Heart left ventricle (tissue), 13 donors: ENCODE measurements around the gene STPG2.

Experiments used
- POLR2A ChIP-seq, 2 donors: fragments of 450-650 bp; IDR thresholded peaks; one replicate each; pipeline ENCODE4 v1.6.1; 2017; ENCODE audit warnings: antibody characterized with exemption in 2 of 2, mild to moderate bottlenecking in 2 of 2, moderate library complexity in 2 of 2
- TF ChIP-seq, protein P1 (sequence below), 12 donors: fragments of 200-600 bp; sonication (generic) in 4 of 12; IDR thresholded peaks; one replicate each; pipeline versions ENCODE4 v1.5.0 to v1.8.0; 2018 to 2022; ENCODE audit warnings: antibody characterized with exemption in 12 of 12, mild to moderate bottlenecking in 5 of 12
- donor health status: ischemic (EF 13 %, LVEDD 7.1; RV severe dilation, severe dysfunction).
- donor health status: DM: no; HTN: yes; CAD: no.
- donor health status: DM: no; HTN: no; CAD: no.
- donor health status: ischemic (EF 25% LVEDD 6.9; RV normal size, moderate dysfunction).
- donor health status: ischemic (EF 25% LVEDD 5.7; RV mildly dilated, moderate dysfunction).
- donor health status: ischemic (EF 35%, LVEDD 5.7; RV mildly dilated, moderate dysfunction).
- donor health status: nonischemic (EF 11% LVEDD 7.7; RV severe dilation, severe dysfunction).
- donor health status: DM: yes; HTN: yes; CAD: no.
- donor health status: PGD.
- donor health status: ischemic (EF 29% LVEDD 5.4; RV normal size, mild dysfunction).
- donor health status: nonischemic (EF 23%, LVEDD 6.1; RV moderate dilation, normal function).

- no peak for TF ChIP-seq POLR2A (IDR thresholded peaks at IDR 0.05)
- TF ChIP-seq, protein P1, sequence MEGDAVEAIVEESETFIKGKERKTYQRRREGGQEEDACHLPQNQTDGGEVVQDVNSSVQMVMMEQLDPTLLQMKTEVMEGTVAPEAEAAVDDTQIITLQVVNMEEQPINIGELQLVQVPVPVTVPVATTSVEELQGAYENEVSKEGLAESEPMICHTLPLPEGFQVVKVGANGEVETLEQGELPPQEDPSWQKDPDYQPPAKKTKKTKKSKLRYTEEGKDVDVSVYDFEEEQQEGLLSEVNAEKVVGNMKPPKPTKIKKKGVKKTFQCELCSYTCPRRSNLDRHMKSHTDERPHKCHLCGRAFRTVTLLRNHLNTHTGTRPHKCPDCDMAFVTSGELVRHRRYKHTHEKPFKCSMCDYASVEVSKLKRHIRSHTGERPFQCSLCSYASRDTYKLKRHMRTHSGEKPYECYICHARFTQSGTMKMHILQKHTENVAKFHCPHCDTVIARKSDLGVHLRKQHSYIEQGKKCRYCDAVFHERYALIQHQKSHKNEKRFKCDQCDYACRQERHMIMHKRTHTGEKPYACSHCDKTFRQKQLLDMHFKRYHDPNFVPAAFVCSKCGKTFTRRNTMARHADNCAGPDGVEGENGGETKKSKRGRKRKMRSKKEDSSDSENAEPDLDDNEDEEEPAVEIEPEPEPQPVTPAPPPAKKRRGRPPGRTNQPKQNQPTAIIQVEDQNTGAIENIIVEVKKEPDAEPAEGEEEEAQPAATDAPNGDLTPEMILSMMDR (IDR thresholded peaks at IDR 0.05), result no peak
Observed at GRCh38 chr4:97786306-97786920, 356.9 kb downstream of the STPG2 start.
